ENCODE results near the gene CTCFL. TPM values are rescaled to one million over a fixed set of nuclear protein-coding genes. Genes with fewer than 3 reads are reported as not detected.

The CTCFL gene
- total and polyA plus RNA-seq, 4 experiments from 2014 or later = not detected

DNA sequence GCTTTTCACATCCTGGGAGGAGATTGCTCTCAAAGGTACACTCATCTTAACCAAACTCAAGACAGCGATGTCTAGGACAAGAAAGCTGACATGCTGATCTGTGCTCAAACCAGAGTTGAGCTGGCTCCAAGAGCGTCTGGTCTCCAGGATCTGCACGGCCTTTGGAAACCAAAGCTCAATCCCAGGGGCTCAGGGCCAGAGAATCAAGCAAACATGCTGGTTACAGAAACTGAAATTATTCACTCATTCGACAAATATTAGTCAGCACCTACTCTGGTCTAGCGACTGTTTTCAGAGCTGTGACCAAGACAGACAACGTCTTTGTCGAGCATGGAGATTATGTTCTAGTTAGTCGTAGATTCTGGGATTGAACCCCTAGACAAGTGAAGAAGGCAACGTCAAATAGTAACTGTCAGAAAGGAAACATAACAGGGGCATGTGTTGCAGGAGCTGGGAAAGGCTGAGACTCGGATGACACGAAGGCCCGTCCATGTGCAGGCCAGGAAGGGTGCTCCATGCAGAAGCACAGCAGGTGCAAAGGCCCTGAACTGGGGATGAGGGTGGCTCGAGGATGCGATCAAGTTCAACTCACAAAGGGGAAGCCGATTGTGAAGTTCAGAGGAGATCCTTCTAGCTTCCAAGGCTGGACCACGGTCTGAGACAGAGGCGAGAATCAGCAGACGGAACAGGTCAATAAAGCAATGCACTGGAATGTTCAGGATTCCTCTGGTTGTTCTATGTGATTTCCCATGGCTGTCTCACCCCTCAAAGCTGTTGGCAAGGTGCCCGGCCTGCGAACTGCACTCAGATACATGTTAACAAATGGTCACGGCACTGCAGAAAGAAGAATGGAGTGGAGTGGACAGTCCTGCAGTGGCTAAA lies 23.5 kb upstream of the CTCFL start:
- H3K27me3 ChIP-seq (ENCODE audit: insufficient read depth, low read length) = no peaks in the 10 kb centered on the region
- intact Hi-C loops (cut with micrococcal nuclease) = no loop called here
- no peaks in the 10 kb centered on the region for H3K9me3 ChIP-seq (ENCODE audit: control insufficient read depth in 1 of 2, low read length in 2 of 2)
- H3K36me3 ChIP-seq (ENCODE audit: insufficient read depth, low read length) = no peaks in the 10 kb centered on the region
- H3K9me3 Mint-ChIP-seq = no peaks in the 10 kb centered on the region
- no peaks in the 10 kb centered on the region for H3K4me1 ChIP-seq (ENCODE audit: insufficient read depth, low read length)
- H3K27me3 Mint-ChIP-seq = peaks cover 12 to 15% of the 10 kb centered on the region in 2 donors
- DNase-seq = no peak
- H3K4me3 Mint-ChIP-seq = no peak overlapping the region
- ChIA-PET CTCF (ENCODE audit: partially characterized antibody) (no interaction called here), POLR2A (ENCODE audit: partially characterized antibody) (no interaction called here)
- no peak overlapping the region for H3K27ac Mint-ChIP-seq
- no peak overlapping the region for H3K27ac ChIP-seq (ENCODE audit: low read depth, low read length)
- no peak overlapping the region for H3K4me3 ChIP-seq (ENCODE audit: low read length in 2 of 2)
- peaks cover 0 to 2% (median 0%) of the 10 kb centered on the region in 4 donors for H3K4me1 Mint-ChIP-seq
- no peaks in the 10 kb centered on the region for H3K36me3 Mint-ChIP-seq

DNA sequence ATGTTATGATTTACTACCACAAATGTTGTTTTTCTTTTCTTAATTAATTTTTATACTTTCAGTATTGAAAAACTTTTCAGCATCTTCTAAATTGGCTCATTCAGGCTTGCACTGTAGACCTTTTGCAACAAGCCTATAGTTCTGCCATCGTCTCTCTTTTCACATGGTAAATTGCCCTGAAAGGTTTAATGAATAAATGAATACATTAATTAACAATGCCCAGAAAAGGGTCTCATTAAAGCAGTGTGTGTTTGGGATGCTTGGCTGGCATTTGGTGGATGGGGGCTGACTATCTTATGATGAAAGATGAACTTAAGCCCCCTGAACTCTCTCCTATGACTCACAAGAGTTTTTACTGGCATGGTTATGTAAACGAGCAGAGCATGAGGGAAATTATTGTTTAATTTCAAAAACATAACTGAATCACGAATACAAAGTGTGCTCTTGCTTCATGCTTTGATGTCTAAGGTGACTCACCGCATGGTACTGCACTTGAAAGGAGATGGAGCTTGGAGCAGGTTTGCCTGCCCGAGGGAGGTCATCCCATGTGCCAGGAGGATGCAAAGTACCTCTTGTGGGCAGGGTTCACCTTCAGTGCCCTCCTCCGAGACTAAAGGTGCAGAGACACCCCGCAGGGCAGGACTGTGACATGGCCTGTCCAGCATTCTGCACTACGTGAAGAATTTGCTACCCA lies 22.2 kb upstream of the CTCFL start:
- POLR2A ChIA-PET (ENCODE audit: partially characterized antibody) = no interaction called here
- Mint-ChIP-seq H3K4me3 (no peak overlapping the region), H3K27ac (no peak overlapping the region), H3K4me1 (peaks cover 0 to 2% (median 0%) of the 10 kb centered on the region in 4 donors), H3K36me3 (no peaks in the 10 kb centered on the region), H3K9me3 (no peaks in the 10 kb centered on the region), H3K27me3 (peaks cover 12 to 15% of the 10 kb centered on the region in 2 donors)
- H3K36me3 ChIP-seq (ENCODE audit: insufficient read depth, low read length) = no peaks in the 10 kb centered on the region
- no peaks in the 10 kb centered on the region for H3K27me3 ChIP-seq (ENCODE audit: insufficient read depth, low read length)
- H3K9me3 ChIP-seq (ENCODE audit: control insufficient read depth in 1 of 2, low read length in 2 of 2) = no peaks in the 10 kb centered on the region
- no peaks in the 10 kb centered on the region for H3K4me1 ChIP-seq (ENCODE audit: insufficient read depth, low read length)
- intact Hi-C loops (cut with micrococcal nuclease) = no loop called here
- H3K4me3 ChIP-seq (ENCODE audit: low read length in 2 of 2) = no peak overlapping the region
- no peak overlapping the region for H3K27ac ChIP-seq (ENCODE audit: low read depth, low read length)
- CTCF ChIA-PET (ENCODE audit: partially characterized antibody) = no interaction called here
- no peak for DNase-seq

DNA sequence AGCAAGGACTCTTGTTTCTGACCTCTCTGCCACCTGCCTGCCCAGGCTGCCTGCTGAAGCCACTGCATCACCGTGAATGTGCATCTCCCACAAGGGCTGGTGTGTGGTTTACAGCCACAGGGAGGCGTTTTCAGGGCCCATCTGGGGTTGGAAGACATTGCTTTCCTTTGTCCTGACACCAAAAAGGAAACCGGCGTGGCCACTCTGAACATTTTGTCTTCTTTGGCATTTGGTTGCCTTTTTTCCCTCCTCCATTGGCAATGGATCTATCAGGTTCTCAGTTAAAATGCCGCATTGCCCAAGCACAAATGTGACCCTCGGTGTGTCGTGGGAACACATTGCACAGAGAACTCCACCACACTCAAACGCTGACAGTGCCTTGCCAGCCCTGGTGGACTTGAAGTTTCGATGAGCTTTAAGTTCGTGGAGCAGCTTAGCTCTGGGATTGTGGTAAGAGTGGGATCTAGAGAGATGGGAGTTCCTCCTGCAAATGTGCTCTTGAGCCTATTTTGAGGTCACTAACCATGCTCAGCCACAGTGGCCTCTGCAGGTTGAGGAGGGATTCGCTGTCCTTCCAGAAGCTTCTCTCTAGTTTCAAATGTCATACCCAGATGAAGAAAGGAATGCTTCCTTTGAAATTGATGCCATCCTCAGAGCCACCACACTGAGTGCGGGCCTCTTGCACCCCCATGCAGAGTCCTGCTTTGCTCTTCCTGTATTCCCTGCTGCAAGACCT lies 21.2 kb upstream of the CTCFL start:
- ChIA-PET CTCF (ENCODE audit: partially characterized antibody) (no interaction called here), POLR2A (ENCODE audit: partially characterized antibody) (no interaction called here)
- no peak overlapping the region for H3K27ac ChIP-seq (ENCODE audit: low read depth, low read length)
- Mint-ChIP-seq H3K9me3 (no peaks in the 10 kb centered on the region), H3K27ac (no peak overlapping the region), H3K27me3 (peaks cover 10 to 15% of the 10 kb centered on the region in 2 donors), H3K36me3 (no peaks in the 10 kb centered on the region), H3K4me3 (no peak overlapping the region), H3K4me1 (peaks cover 0 to 2% (median 0%) of the 10 kb centered on the region in 4 donors)
- H3K27me3 ChIP-seq (ENCODE audit: insufficient read depth, low read length) = no peaks in the 10 kb centered on the region
- no peak overlapping the region for H3K4me3 ChIP-seq (ENCODE audit: low read length in 2 of 2)
- intact Hi-C loops (cut with micrococcal nuclease) = no loop called here
- DNase-seq = no peak
- no peaks in the 10 kb centered on the region for H3K36me3 ChIP-seq (ENCODE audit: insufficient read depth, low read length)
- no peaks in the 10 kb centered on the region for H3K4me1 ChIP-seq (ENCODE audit: insufficient read depth, low read length)
- H3K9me3 ChIP-seq (ENCODE audit: control insufficient read depth in 1 of 2, low read length in 2 of 2) = no peaks in the 10 kb centered on the region

DNA sequence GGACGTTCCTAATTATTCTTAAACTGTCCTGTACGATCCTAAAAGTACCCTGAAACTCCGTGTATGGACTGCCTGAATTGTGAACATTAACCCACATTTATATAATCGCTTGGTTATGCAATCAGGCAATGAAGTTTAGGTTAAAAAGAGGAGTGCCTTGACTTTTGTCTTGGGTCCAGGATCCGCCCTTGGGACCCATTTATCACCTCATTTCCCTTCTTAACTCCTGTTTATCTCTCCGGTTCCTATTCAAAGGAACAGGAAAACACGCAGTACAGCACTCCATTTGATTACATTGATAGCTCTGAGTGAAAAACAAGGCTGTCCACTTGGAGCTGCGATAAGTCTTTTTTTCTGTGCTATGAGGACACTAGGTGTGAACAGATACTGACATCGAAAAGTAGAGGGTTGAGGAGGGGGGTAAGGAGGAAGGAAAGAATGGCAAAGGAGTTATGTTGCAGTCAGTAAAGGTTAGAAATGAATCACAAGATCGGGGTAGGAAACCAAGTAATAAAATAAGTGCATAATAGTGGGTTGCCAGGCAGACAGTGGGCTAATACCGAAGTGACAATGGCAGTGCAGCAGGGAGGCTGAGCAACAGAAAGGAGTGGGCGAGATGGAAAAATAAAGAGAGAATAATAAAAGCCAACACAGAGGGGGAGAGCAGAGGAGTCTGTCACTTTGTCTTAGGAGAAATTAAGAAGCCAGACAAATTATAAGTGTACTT lies 20.1 kb upstream of the CTCFL start:
- H3K36me3 Mint-ChIP-seq = no peaks in the 10 kb centered on the region
- Histone ChIP-seq H3K27ac (ENCODE audit: low read depth, low read length) (no peak overlapping the region), H3K36me3 (ENCODE audit: insufficient read depth, low read length) (no peaks in the 10 kb centered on the region), H3K4me1 (ENCODE audit: insufficient read depth, low read length) (no peaks in the 10 kb centered on the region), H3K9me3 (ENCODE audit: control insufficient read depth in 1 of 2, low read length in 2 of 2) (no peaks in the 10 kb centered on the region), H3K4me3 (ENCODE audit: low read length in 2 of 2) (no peak overlapping the region), H3K27me3 (ENCODE audit: insufficient read depth, low read length) (no peaks in the 10 kb centered on the region)
- POLR2A ChIA-PET (ENCODE audit: partially characterized antibody) = no interaction called here
- intact Hi-C loops (cut with micrococcal nuclease) = no loop called here
- no peak overlapping the region for H3K4me3 Mint-ChIP-seq
- peaks cover 0 to 2% (median 0%) of the 10 kb centered on the region in 4 donors for H3K4me1 Mint-ChIP-seq
- H3K27me3 Mint-ChIP-seq = peaks cover 10 to 19% of the 10 kb centered on the region in 2 donors
- no peak for DNase-seq
- H3K27ac Mint-ChIP-seq = no peak overlapping the region
- no peaks in the 10 kb centered on the region for H3K9me3 Mint-ChIP-seq
- CTCF ChIA-PET (ENCODE audit: partially characterized antibody) = no interaction called here

DNA sequence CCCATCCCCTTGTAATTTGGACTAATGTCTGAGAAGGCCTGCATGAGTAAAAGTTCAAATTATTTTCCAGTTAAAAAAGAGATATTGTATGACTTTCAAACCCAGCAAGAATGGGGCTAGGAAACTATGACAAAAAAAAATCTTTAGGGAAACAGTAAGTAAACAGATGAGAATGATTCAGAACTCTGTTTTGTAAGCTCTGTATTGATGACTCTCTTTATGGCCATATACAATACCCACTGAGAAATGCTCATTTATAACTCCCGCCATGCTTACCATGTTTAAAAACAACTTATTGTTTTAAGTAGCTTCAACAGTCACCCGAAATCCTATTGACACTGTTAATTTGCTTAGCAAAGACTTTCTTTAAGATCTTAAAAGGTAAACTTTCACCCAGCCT lies 18.8 kb upstream of the CTCFL start:
- no peaks in the 10 kb centered on the region for H3K9me3 ChIP-seq (ENCODE audit: control insufficient read depth in 1 of 2, low read length in 2 of 2)
- peaks cover 15 to 25% of the 10 kb centered on the region in 2 donors for H3K27me3 Mint-ChIP-seq
- no peak for DNase-seq
- CTCF ChIA-PET (ENCODE audit: partially characterized antibody) = no interaction called here
- no peak overlapping the region for H3K27ac ChIP-seq (ENCODE audit: low read depth, low read length)
- no peak overlapping the region for H3K4me3 Mint-ChIP-seq
- H3K27me3 ChIP-seq (ENCODE audit: insufficient read depth, low read length) = no peaks in the 10 kb centered on the region
- no peaks in the 10 kb centered on the region for H3K36me3 Mint-ChIP-seq
- H3K4me3 ChIP-seq (ENCODE audit: low read length in 2 of 2) = no peak overlapping the region
- H3K27ac Mint-ChIP-seq = no peak overlapping the region
- no peaks in the 10 kb centered on the region for H3K36me3 ChIP-seq (ENCODE audit: insufficient read depth, low read length)
- POLR2A ChIA-PET (ENCODE audit: partially characterized antibody) = no interaction called here
- peaks cover 0 to 2% (median 0%) of the 10 kb centered on the region in 4 donors for H3K4me1 Mint-ChIP-seq
- no peaks in the 10 kb centered on the region for H3K4me1 ChIP-seq (ENCODE audit: insufficient read depth, low read length)
- intact Hi-C loops (cut with micrococcal nuclease) = no loop called here
- peaks cover 0 to 5% (median 2%) of the 10 kb centered on the region in 8 donors for H3K9me3 Mint-ChIP-seq

DNA sequence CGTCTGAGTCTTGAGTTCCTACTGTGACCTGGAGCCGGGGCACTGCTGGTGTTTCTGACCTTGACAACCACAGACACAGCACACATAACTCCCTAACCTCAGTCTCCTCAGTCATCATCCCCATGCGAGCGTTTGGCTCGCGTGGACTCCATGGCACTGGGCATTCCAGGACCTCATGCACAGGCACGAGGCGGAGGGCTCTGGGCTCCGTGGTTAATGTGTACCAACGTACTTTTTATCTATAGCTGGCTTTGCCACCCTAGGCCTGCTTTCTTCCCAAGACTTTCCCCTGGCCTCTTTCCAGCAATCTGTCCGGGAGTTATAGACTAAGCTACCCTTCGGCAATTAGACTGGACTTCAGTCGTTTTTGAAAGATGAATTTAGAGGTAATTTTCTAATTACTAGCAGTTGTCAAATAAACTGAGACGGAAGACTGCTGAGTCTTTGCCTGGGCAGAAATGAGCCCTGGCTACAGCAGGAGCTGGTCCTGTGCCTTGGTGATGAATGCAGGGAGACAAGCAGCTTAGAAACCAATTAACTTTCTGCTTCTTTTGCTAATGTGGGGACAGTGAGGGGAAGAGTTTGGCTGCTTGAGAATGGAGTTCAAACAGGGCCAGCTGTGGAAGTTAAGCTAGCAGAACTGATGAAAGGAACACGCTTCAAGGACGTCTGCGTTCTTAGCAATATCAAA lies 16.1 kb upstream of the CTCFL start:
- Histone ChIP-seq H3K36me3 (ENCODE audit: insufficient read depth, low read length) (no peaks in the 10 kb centered on the region), H3K27me3 (ENCODE audit: insufficient read depth, low read length) (no peaks in the 10 kb centered on the region), H3K4me1 (ENCODE audit: insufficient read depth, low read length) (no peaks in the 10 kb centered on the region), H3K27ac (ENCODE audit: low read depth, low read length) (no peak overlapping the region), H3K4me3 (ENCODE audit: low read length in 2 of 2) (no peak overlapping the region), H3K9me3 (ENCODE audit: control insufficient read depth in 1 of 2, low read length in 2 of 2) (no peaks in the 10 kb centered on the region)
- H3K4me1 Mint-ChIP-seq = peaks cover 0 to 2% (median 0%) of the 10 kb centered on the region in 4 donors
- intact Hi-C loops (cut with micrococcal nuclease) = no loop called here
- POLR2A ChIA-PET (ENCODE audit: partially characterized antibody) = no interaction called here
- H3K9me3 Mint-ChIP-seq = peaks cover 0 to 5% (median 2%) of the 10 kb centered on the region in 8 donors
- CTCF ChIA-PET (ENCODE audit: partially characterized antibody) = no interaction called here
- DNase-seq = no peak
- H3K4me3 Mint-ChIP-seq = no peak overlapping the region
- H3K27ac Mint-ChIP-seq = no peak overlapping the region
- peaks cover 24 to 36% of the 10 kb centered on the region in 2 donors for H3K27me3 Mint-ChIP-seq
- H3K36me3 Mint-ChIP-seq = no peaks in the 10 kb centered on the region

All from CD4-positive, alpha-beta memory T cell (primary cell).